Prostate gland (tissue), 2 donors: ENCODE results near the gene CAND1. TPM values are rescaled to one million over a fixed set of nuclear protein-coding genes. Genes with fewer than 3 reads are reported as not detected.

Experiments used
- DNase-seq: peaks from one replicate; pipeline ENCODE4 v3.0.0-alpha.2; 2019; ENCODE audit warnings: low spot score
- H3K27ac ChIP-seq, 2 donors: fragments of 200-600 bp; sonication (generic); 2 replicates each; pipeline ENCODE4 v1.5.1; 2017 to 2019
- H3K27me3 ChIP-seq: fragments of 200-600 bp; sonication (generic); replicated peaks from 2 replicates; pipeline ENCODE4 v1.5.1; 2019; ENCODE audit not compliant: insufficient read depth
- H3K36me3 ChIP-seq, 2 donors: fragments of 200-600 bp; sonication (generic); 1 replicate in 1 of 2; 2 replicates in 1 of 2; pipeline versions ENCODE4 v1.5.1 to v1.8.1; 2017 to 2019
- H3K4me1 ChIP-seq: fragments of 200-600 bp; sonication (generic); replicated peaks from 2 replicates; pipeline ENCODE4 v1.5.1; 2019
- H3K4me3 ChIP-seq, 2 donors: fragments of 200-600 bp; sonication (generic); 2 replicates each; pipeline ENCODE4 v1.5.1; 2017 to 2019
- H3K9me3 ChIP-seq: fragments of 200-600 bp; sonication (generic); 2 replicates; pipeline ENCODE4 v1.5.1; 2017
- POLR2A ChIP-seq: fragments of 450-650 bp; IDR thresholded peaks from one replicate; pipeline ENCODE4 v1.6.1; 2016; ENCODE audit warnings: antibody characterized with exemption, mild to moderate bottlenecking
- POLR2AphosphoS5 ChIP-seq: sonication (generic); formaldehyde crosslinking; IDR thresholded peaks from one replicate; pipeline ENCODE4 v1.6.1; 2017; ENCODE audit warnings: antibody characterized with exemption
- WGBS: methylation state at CpG from one replicate; pipeline ENCODE4 v1.1.5; 2018; 5-methylcytosine and 5-hydroxymethylcytosine counted together
- intact Hi-C: fragments of 100-400 bp; cut with DNase I; formaldehyde crosslinking; loops from one replicate; pipeline ENCODE4 v1.14.2; 2022
- total RNA-seq, 2 donors: library from RNA; depleted of rRNA; stranded (reverse); fragments of >200 nt; gene quantifications; one replicate each; pipeline ENCODE4 v1.1.0, GENCODE V29; 2016
- TF ChIP-seq, protein P1 (sequence below), 4 experiments: fragments of 200-600 bp in 2 of 4; fragments of 450-650 bp in 2 of 4; sonication (generic) in 2 of 4; IDR thresholded peaks; 1 replicate in 3 of 4; 2 replicates in 1 of 4; pipeline ENCODE4 v1.5.1; 2016 to 2019; ENCODE audit warnings: antibody characterized with exemption in 4 of 4, mild to moderate bottlenecking in 2 of 4, moderate library complexity in 2 of 4

Gene CAND1
- total RNA-seq, 2 donors from 2014 or later, result 65.1 to 118 TPM

DNA sequence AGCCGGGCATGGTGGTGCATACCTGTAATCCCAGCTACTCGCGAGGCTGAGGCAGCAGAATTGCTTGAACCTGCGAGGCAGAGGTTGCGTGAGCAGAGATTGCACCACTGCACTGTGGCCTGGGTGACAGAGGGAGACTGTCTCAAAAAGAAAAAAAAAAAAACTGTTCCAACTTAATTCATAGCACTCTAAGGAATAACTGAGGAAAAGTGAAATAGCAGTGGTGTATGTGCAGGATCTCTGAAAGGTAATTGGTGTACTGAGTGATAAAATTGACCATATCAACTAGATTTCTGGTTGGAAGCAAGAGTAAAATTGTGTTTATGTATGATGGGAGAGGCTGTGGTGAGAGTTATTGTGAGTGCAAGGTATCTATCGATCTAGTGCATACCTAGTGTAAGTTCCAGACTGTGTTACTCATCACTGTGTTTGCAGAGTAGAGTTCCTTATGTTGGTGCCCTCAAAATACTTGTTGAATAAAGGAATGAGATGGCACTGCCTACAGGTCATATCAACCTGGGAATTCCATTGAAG is 6.3 kb downstream of the CAND1 start:
- H3K4me1 ChIP-seq, result no peaks in the 10 kb centered on the region
- intact Hi-C loops, result loop anchor here (10.0 kb wide), 1 partner anchor 369 kb away; the partner anchor contains the start of gene DYRK2
- WGBS, result 76% methylated on average over 6 of the region's 6 CpGs

DNA sequence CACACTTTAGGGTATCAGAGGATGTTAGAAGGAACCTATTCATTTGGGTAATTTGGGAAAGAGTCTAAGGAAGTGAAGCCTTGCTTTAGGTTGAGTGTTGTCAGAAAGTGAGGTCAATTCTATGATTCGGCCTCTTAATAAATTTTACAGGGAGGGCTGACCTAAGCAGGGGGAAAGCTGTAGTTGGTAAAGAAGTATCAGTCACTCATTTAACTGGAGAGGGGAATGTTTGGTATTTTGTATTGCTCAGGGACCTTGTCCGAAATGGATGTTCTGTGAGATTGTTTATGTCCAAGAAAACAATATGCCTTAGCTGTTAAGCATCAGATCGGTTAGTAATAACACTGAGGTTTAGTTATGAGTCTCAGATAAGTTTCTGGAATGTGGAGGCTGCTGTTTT is 7.3 kb downstream of the CAND1 start:
- intact Hi-C loops, result loop anchor here (10.0 kb wide), 1 partner anchor 368 kb away; the partner anchor contains the start of gene DYRK2
- Histone ChIP-seq H3K9me3 (no peaks in the 10 kb centered on the region), H3K36me3 (no peaks in the 10 kb centered on the region), H3K4me1 (no peaks in the 10 kb centered on the region), H3K27me3 (no peaks in the 10 kb centered on the region), H3K27ac (no peak overlapping the region), H3K4me3 (no peak overlapping the region)
- WGBS, result 46% methylated on average over 3 of the region's 3 CpGs
- DNase-seq, result no peak
- no peak for TF ChIP-seq POLR2AphosphoS5
- TF ChIP-seq POLR2A, result no peak
- TF ChIP-seq, protein P1, sequence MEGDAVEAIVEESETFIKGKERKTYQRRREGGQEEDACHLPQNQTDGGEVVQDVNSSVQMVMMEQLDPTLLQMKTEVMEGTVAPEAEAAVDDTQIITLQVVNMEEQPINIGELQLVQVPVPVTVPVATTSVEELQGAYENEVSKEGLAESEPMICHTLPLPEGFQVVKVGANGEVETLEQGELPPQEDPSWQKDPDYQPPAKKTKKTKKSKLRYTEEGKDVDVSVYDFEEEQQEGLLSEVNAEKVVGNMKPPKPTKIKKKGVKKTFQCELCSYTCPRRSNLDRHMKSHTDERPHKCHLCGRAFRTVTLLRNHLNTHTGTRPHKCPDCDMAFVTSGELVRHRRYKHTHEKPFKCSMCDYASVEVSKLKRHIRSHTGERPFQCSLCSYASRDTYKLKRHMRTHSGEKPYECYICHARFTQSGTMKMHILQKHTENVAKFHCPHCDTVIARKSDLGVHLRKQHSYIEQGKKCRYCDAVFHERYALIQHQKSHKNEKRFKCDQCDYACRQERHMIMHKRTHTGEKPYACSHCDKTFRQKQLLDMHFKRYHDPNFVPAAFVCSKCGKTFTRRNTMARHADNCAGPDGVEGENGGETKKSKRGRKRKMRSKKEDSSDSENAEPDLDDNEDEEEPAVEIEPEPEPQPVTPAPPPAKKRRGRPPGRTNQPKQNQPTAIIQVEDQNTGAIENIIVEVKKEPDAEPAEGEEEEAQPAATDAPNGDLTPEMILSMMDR (IDR thresholded peaks at IDR 0.05), result no peak

More for the DNA sequence above, 6.3 kb downstream of the CAND1 start:
- Histone ChIP-seq H3K4me3 (no peak overlapping the region), H3K27me3 (no peaks in the 10 kb centered on the region), H3K9me3 (no peaks in the 10 kb centered on the region), H3K27ac (no peak overlapping the region), H3K36me3 (no peaks in the 10 kb centered on the region)
- TF ChIP-seq POLR2AphosphoS5, result no peak
- TF ChIP-seq, protein P1 (IDR thresholded peaks at IDR 0.05), result no peak
- no peak for TF ChIP-seq POLR2A
- no peak for DNase-seq

DNA sequence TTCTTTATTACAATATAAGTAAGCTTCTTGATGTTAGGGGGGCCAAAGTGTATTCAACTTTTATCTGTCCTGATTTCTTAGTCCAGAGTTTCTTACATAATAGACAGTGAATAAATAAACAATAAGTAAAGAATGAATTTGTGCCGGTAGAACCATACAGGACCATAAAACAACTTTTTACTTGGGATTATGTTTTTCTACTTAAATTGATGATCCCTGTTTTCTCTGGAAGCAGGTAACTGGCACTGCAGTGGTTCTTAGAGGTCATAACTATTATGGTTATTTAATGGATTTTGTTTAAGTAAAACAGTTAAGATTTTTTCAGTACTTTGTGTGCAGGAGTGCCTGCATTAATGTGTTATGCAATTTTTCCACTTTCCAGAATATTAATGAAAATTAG is 10.5 kb downstream of the CAND1 start:
- H3K27ac ChIP-seq, result no peak overlapping the region
- intact Hi-C loops, result loop anchor here (10.0 kb wide), 1 partner anchor 365 kb away; the partner anchor contains the start of gene DYRK2
- no peaks in the 10 kb centered on the region for H3K36me3 ChIP-seq
- no peak overlapping the region for H3K4me3 ChIP-seq
- DNase-seq, result no peak
- H3K4me1 ChIP-seq, result no peaks in the 10 kb centered on the region
- WGBS, result 18% methylated on average over 1 of the region's 1 CpG
- no peaks in the 10 kb centered on the region for H3K9me3 ChIP-seq
- no peaks in the 10 kb centered on the region for H3K27me3 ChIP-seq
- TF ChIP-seq POLR2AphosphoS5 (no peak), POLR2A (no peak)
- TF ChIP-seq, protein P1 (IDR thresholded peaks at IDR 0.05), result no peak

DNA sequence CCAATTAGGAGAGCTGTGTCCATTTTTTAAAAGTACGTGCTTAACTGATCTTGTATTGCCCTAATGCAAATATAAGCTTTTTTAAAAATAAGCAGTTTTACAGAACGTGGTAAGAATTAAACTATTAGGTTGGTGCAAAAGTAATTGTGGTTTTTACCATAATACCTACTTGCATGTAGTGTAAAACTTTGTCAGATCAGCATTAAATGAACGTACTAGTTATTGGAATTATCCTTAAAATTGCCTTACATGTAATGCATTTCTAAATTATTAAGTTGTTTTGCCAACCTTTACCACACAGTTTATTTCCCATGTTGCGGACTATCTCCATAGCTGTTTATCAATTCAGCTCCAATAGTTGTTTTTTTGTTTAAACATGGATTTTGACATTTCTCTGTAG is 10.9 kb downstream of the CAND1 start:
- no peak overlapping the region for H3K27ac ChIP-seq
- H3K9me3 ChIP-seq, result no peaks in the 10 kb centered on the region
- DNase-seq, result no peak
- TF ChIP-seq, protein P1 (IDR thresholded peaks at IDR 0.05), result no peak
- TF ChIP-seq POLR2AphosphoS5 (no peak), POLR2A (no peak)
- H3K36me3 ChIP-seq, result no peaks in the 10 kb centered on the region
- no peak overlapping the region for H3K4me3 ChIP-seq
- H3K4me1 ChIP-seq, result no peaks in the 10 kb centered on the region
- H3K27me3 ChIP-seq, result no peaks in the 10 kb centered on the region
- intact Hi-C loops, result no loop called here
- 42% methylated on average over 4 of the region's 4 CpGs for WGBS

DNA sequence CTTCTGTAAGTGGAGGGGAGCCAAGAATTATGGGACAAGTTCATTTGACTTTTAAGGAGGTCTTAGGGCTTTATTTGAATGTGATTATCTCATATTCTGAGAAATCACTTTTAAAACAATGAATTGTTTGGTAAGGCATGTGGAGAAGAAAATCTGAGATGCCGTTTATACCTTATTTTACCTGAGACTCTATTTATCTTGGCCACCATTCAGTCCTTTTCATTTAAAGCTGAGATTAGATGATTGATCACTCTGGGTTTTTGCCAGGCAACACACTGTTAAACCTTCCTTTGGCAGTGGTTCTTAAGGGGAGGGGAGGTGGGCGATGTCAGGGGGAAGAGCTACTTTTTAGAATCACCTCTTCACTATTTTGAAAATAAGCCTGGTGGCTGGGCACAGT is 11.4 kb downstream of the CAND1 start:
- Histone ChIP-seq H3K4me3 (no peak overlapping the region), H3K9me3 (no peaks in the 10 kb centered on the region), H3K27me3 (no peaks in the 10 kb centered on the region), H3K36me3 (no peaks in the 10 kb centered on the region), H3K4me1 (no peaks in the 10 kb centered on the region), H3K27ac (no peak overlapping the region)
- WGBS, result 6% methylated on average over 2 of the region's 2 CpGs
- no peak for DNase-seq
- TF ChIP-seq POLR2A (no peak), POLR2AphosphoS5 (no peak)
- TF ChIP-seq, protein P1 (IDR thresholded peaks at IDR 0.05), result no peak
- intact Hi-C loops, result no loop called here
